NCI-H446 treated with DMSO at 0.1 percent for 48 hours (cell line): ENCODE measurements around the gene ZG16B.

Experiments
- DNase-seq: peaks from one replicate; lab custom pipeline; 2025; lab: John Stamatoyannopoulos, UW

Gene ZG16B

GRCh38 chr16:2845116-2845515 is 15.0 kb downstream of the ZG16B start:
- DNase-seq: no peak

GRCh38 chr16:2846511-2847310 is 16.6 kb downstream of the ZG16B start:
- no peak for DNase-seq

GRCh38 chr16:2848933-2849725 is 19.0 kb downstream of the ZG16B start:
- DNase-seq: no peak

GRCh38 chr16:2852003-2852730 is 22.1 kb downstream of the ZG16B start:
- DNase-seq: no peak

GRCh38 chr16:2852731-2853507 is 22.8 kb downstream of the ZG16B start:
- no peak for DNase-seq

- no peak for DNase-seq
Measured at GRCh38 chr16:2853531-2854073, 23.5 kb downstream of the ZG16B start.

GRCh38 chr16:2854700-2855309 is 24.7 kb downstream of the ZG16B start:
- DNase-seq: no peak

- DNase-seq: no peak
Measured at GRCh38 chr16:2855536-2855935, 25.4 kb downstream of the ZG16B start.

- DNase-seq: no peak
Measured at GRCh38 chr16:2856061-2856670, 26.1 kb downstream of the ZG16B start.

- DNase-seq: no peak
Measured at GRCh38 chr16:2856686-2857450, 26.8 kb downstream of the ZG16B start.

GRCh38 chr16:2857451-2858244 is 27.5 kb downstream of the ZG16B start, which contains the start of gene PRSS22:
Gene PRSS22 (minus strand): TSS chr16:2858170. CDS start chr16:2858104, 66 bp downstream.
- no peak for DNase-seq

- DNase-seq: no peak
Measured at GRCh38 chr16:2858245-2859025, 28.3 kb downstream of the ZG16B start.

GRCh38 chr16:2859686-2860265 is 29.7 kb downstream of the ZG16B start:
- no peak for DNase-seq

- peak; percentile 1 for DNase-seq
Measured at GRCh38 chr16:2860826-2861567, 30.9 kb downstream of the ZG16B start.

- DNase-seq: no peak
Measured at GRCh38 chr16:2865651-2866050, 35.5 kb downstream of the ZG16B start.

- DNase-seq: no peak
Measured at GRCh38 chr16:2866431-2866830, 36.3 kb downstream of the ZG16B start.

- DNase-seq: no peak
Measured at GRCh38 chr16:2867661-2867986, 37.5 kb downstream of the ZG16B start.
